OCI-LY1 (cell line): ENCODE measurements around the gene PAPPA.

Source experiments
- CTCF ChIP-seq: fragments of 200-600 bp; sonication (generic), shearing (Covaris generic); IDR thresholded peaks from 2 replicates; pipeline ENCODE4 v1.5.1; 2017; ENCODE audit warnings: mild to moderate bottlenecking, antibody characterized with exemption, low read length, moderate library complexity, mixed read lengths
- EZH2 ChIP-seq: fragments of 200-600 bp; sonication (generic), shearing (Covaris generic); IDR thresholded peaks from 2 replicates; pipeline ENCODE4 v1.8.0; 2017; ENCODE audit warnings: borderline replicate concordance, mixed run types, mild to moderate bottlenecking, antibody characterized with exemption, low read length, moderate library complexity, mixed read lengths

- no peak for TF ChIP-seq CTCF
- TF ChIP-seq EZH2 = no peak
Observed at GRCh38 chr9:116432051-116432450, 278.5 kb downstream of the PAPPA start.
